NCI-H524 treated with DMSO at 0.1 percent for 48 hours (cell line): ENCODE measurements around the gene GNAZ.

Experiments used
- DNase-seq: peaks from one replicate; lab custom pipeline; 2025; lab: John Stamatoyannopoulos, UW

The GNAZ gene

GRCh38 chr22:23119494-23120414 is 49.4 kb downstream of the GNAZ start:
- DNase-seq = no peak

- DNase-seq = no peak
These were observed 50.1 kb downstream of the GNAZ start for GRCh38 chr22:23120415-23120899.

GRCh38 chr22:23121000-23121421 is 50.7 kb downstream of the GNAZ start:
- DNase-seq = no peak

GRCh38 chr22:23121424-23121823 is 51.1 kb downstream of the GNAZ start:
- no peak for DNase-seq

GRCh38 chr22:23122216-23122957 is 52.1 kb downstream of the GNAZ start:
- no peak for DNase-seq

- DNase-seq = peak; percentile 25
These were observed 52.9 kb downstream of the GNAZ start for GRCh38 chr22:23122992-23123803.

GRCh38 chr22:23123804-23124254 is 53.5 kb downstream of the GNAZ start:
- DNase-seq = no peak

GRCh38 chr22:23124611-23125511 is 54.5 kb downstream of the GNAZ start:
- DNase-seq = no peak

GRCh38 chr22:23125512-23126103 is 55.3 kb downstream of the GNAZ start:
- DNase-seq = no peak

- DNase-seq = no peak
These were observed 56.1 kb downstream of the GNAZ start for GRCh38 chr22:23126165-23127054.

GRCh38 chr22:23127055-23127756 is 56.9 kb downstream of the GNAZ start:
- no peak for DNase-seq

- DNase-seq = no peak
These were observed 57.5 kb downstream of the GNAZ start for GRCh38 chr22:23127788-23128187.

- peak; percentile 95 for DNase-seq
These were observed 58.2 kb downstream of the GNAZ start for GRCh38 chr22:23128269-23129108.

GRCh38 chr22:23129149-23129548 is 58.8 kb downstream of the GNAZ start:
- no peak for DNase-seq

GRCh38 chr22:23130697-23131096 is 60.4 kb downstream of the GNAZ start:
- DNase-seq = no peak

- no peak for DNase-seq
These were observed 61.6 kb downstream of the GNAZ start for GRCh38 chr22:23131931-23132330.

- no peak for DNase-seq
These were observed 62.2 kb downstream of the GNAZ start for GRCh38 chr22:23132376-23133091.
